Measurements from ENCODE around the gene ZNF692. TPM values are rescaled to one million over a fixed set of nuclear protein-coding genes. Genes with fewer than 3 reads are reported as not detected.

The ZNF692 gene
- total RNA-seq, 1 experiment from 2014 or later, result 40.1 TPM

GRCh38 chr1:248847956-248848561 lies 10.8 kb downstream of the ZNF692 start:
- Histone ChIP-seq H3K79me2 (ENCODE audit: insufficient read depth, low read length) (no peaks in the 10 kb centered on the region), H3K4me1 (ENCODE audit: insufficient read depth, low read length) (no peaks in the 10 kb centered on the region), H2BK12ac (ENCODE audit: insufficient read length, low read depth, low read length) (no peak overlapping the region), H2BK120ac (ENCODE audit: low read depth, low read length, poor library complexity, severe bottlenecking) (no peak overlapping the region), H3T11ph (ENCODE audit: low read length) (no peak overlapping the region), H3K9me3 (ENCODE audit: control insufficient read depth, low read depth, low read length) (no peaks in the 10 kb centered on the region), H3K56ac (ENCODE audit: insufficient read length, low read depth, low read length) (no peak overlapping the region), H3K18ac (ENCODE audit: insufficient read length, low read depth, low read length) (no peak overlapping the region), H2BK5ac (ENCODE audit: insufficient read length, low read length) (no peak overlapping the region), H3K23me2 (ENCODE audit: insufficient read length, low read depth, low read length, poor library complexity, severe bottlenecking) (no peaks in the 10 kb centered on the region), H3K27me3 (ENCODE audit: insufficient read depth, low read length) (no peaks in the 10 kb centered on the region), H3K4me2 (ENCODE audit: insufficient read depth, insufficient read length, low read length) (no peak overlapping the region), H4K5ac (ENCODE audit: insufficient read length, low read depth, low read length) (no peak overlapping the region), H3K79me1 (ENCODE audit: insufficient read depth, low read depth, low read length, poor library complexity, severe bottlenecking) (no peaks in the 10 kb centered on the region), H2AK5ac (ENCODE audit: insufficient read length, low read length) (no peak overlapping the region), H4K20me1 (ENCODE audit: control insufficient read depth, insufficient read depth, insufficient read length) (no peaks in the 10 kb centered on the region), H3K23ac (ENCODE audit: insufficient read length, low read depth, low read length) (no peak overlapping the region), H4K91ac (ENCODE audit: insufficient read length, low read depth, low read length) (no peak overlapping the region), H3K4ac (ENCODE audit: low read depth, low read length) (no peak overlapping the region), H2AFZ (ENCODE audit: low read length) (no peak overlapping the region), H3K27ac (ENCODE audit: insufficient read length, low read depth, low read length) (no peak overlapping the region), H2BK15ac (ENCODE audit: low read depth, low read length) (no peak overlapping the region), H4K8ac (replicated peaks; ENCODE audit: insufficient read length, low read depth, low read length) (no peak overlapping the region), H3K9ac (ENCODE audit: extremely low read depth, insufficient read length, low read length) (no peak overlapping the region), H2BK20ac (ENCODE audit: low read depth, low read length, poor library complexity, severe bottlenecking) (no peak overlapping the region), H3K14ac (ENCODE audit: insufficient read depth, low read length) (no peak overlapping the region)
- no CpG with 5 or more reads among the region's 72 CpGs for WGBS (ENCODE audit: extremely low coverage, insufficient read length, low lambda C conversion rate)
- TF ChIP-seq CTCF (conservative IDR thresholded peaks at IDR 0.05), result no peak
- no peaks in the 10 kb centered on the region for H3K9me3 Mint-ChIP-seq
- H3K27me3 Mint-ChIP-seq (ENCODE audit: low read depth), result no peaks in the 10 kb centered on the region
- H3K4me3 Mint-ChIP-seq, result no peak overlapping the region
- H3K27ac Mint-ChIP-seq, result no peak overlapping the region
- H3K36me3 Mint-ChIP-seq (ENCODE audit: insufficient read depth in 1 of 3, low read depth in 3 of 3), result peaks cover 20 to 53% (median 30%) of the 10 kb centered on the region in 3 experiments; a peak in 6 of 7 replicates
- DNase-seq, result no peak
- no peaks in the 10 kb centered on the region for H3K4me1 Mint-ChIP-seq

All from H9 (cell line).